Cortex of kidney (tissue), 1 donor: ENCODE results near the gene PACRG.

Experiments used
- DNase-seq: peaks from one replicate; lab custom pipeline; 2025; lab: John Stamatoyannopoulos, UW

The PACRG gene

GRCh38 chr6:162866656-162867055, 138.9 kb downstream of the PACRG start:
- DNase-seq, result no peak

DNA sequence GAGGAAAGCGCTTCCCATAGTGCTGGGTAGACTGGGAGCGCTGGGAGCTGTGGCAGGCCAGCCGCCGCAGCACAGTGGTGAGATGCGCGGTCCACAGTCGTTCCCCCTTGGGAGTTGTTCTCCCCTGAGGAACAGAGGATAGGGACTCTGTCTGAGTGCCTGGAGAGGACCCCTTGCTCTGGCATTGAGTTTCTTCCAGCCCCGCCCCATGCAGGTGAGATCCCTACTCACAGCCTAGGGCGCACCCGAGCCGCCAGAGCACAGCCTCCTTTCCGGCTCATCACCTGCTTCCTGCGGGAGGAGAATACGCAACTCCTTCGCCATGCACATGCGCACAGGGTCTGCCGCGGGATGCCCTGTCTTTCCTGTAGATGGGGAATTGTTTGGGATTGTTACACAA, 140.6 kb downstream of the PACRG start:
- DNase-seq, result no peak

- DNase-seq, result no peak
Observed at GRCh38 chr6:162871966-162872365, 144.2 kb downstream of the PACRG start.

DNA sequence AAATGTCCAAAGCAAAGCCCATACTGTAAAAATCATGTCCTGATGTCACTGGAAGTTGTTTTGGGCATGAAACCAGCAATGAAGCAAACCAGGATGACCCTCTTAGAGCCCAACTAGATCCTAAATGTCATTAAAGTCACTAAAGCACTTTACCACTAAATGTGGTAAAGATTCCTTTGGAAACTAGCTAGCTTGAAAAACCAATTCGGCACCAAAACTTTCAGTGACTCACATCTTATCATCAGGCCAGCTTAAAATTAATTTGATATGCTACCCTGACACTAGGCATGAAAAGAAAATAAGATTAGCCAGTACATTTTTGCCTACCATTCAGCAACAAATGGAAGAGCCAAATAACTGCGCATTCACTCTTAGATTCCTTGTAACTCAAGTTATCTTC, 145.8 kb downstream of the PACRG start:
- no peak for DNase-seq

DNA sequence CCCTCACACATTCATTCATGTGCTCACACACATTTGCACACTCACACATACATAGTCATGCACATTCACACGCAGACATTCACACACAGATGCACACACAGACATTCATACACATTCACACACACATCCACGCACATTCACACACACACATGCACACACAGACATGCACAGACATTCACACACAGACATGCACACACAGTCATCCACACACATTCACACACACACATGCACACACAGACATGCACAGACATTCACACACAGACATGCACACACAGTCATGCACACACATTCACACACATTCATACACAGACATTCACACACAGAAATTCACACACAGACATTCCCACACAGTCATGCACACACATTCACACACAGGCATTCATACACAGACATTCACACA, 147.3 kb downstream of the PACRG start:
- no peak for DNase-seq

DNA sequence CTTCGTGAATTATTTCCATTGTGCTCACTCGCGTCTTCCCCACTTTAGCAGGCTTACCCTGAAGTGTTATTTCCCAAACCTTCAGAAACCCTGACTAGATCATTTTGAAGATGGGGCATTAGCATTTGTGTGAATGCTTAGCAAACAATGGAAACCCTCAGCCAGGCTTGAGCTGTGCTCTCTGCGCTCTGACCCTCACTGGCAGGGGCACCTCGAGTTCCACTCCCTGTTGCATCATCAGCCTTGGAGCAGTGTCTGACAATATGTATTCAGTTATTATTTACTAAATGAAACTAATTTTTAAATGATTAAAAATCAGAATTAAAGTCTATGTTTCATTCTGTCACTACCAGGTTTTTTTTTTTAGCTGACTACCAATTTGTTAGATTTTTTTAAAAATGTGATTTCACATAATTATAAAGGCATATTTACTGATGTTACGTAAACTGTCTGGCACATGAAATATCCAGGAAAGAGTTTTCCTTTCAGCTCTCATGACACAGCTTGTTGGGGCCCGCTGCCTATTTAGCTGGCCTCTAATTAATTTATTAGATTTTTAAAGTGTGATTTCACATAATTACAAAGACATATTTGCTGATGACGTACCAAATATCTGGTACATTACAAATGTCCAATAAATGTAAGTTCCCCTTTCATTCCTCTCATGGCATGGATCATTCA, 155.2 kb downstream of the PACRG start:
- DNase-seq, result no peak

DNA sequence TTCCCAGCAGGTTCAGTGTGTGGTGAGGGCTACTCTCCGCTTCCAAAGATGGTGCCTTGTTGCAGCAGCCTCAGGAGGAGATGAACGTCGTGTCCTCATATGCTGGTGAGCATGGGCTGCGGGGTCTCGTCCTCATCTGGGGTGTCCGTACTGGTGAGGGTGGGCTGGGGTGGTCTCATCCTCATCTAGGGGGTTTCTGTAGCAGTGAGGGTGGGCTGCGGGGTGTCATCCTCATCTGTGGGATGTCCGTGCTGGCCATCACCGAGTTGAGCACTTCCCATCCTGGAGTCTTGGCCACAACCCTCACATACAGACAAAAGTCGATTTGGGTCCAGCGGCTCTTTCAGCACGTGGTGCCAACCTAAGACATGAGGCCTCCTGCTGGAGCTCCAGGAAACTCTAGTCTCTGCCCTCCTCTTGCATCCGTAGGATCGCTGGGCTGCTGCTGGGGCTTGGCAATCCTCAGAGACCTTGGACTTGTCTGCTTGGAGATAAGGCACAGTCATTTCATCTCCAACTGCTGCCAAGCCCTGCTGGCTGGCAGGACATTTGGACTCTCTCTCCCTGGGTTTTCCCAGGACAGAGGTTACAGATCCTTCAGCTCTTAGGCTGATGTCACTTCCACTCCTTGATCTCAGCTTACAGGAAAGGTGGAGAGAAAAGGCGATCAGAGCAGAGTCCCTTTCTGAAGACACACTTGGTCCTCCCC, 160.4 kb downstream of the PACRG start:
- no peak for DNase-seq

- no peak for DNase-seq
Observed at GRCh38 chr6:162889303-162889702, 161.5 kb downstream of the PACRG start.

DNA sequence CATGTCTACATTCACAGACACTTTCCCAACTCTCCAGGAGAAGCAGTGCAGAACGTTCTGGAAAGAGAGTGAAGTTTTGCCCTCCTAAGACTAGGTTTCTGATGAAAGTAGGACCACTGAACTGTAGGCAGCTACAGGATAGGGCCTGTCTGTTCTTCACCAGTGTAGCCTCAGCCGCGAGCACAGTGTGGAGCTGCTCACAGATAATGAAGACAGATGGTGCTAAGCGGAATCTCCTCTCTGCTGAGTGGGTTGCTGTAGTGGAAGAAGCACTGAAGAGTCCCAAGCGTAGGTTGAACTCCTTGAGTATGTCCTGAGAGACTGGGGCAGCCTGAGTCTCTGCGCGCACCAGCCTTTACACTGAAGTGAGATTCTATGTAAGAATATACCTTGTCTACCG, 170.2 kb downstream of the PACRG start:
- no peak for DNase-seq

GRCh38 chr6:162899148-162899547, 171.4 kb downstream of the PACRG start:
- DNase-seq, result no peak

DNA sequence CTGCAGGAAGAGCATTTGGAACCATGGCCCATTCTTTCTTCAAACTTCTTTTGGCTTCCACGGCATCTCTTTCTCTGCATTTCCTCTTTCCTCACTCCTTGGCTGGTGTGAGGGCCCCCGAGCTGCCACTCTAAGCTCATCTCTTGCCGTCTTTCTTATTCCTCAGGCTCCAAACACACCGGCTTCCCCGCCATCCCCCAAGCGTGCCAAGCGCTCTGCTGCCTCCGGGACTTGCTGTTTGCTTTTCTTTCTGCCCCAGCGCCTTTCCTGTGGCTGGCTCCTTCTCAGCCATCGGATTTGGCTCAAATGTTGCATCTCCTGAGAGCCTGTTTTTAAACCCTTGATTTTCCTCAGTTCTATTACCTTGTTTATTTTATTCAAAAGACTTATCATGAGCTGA, 172.7 kb downstream of the PACRG start:
- DNase-seq, result no peak

DNA sequence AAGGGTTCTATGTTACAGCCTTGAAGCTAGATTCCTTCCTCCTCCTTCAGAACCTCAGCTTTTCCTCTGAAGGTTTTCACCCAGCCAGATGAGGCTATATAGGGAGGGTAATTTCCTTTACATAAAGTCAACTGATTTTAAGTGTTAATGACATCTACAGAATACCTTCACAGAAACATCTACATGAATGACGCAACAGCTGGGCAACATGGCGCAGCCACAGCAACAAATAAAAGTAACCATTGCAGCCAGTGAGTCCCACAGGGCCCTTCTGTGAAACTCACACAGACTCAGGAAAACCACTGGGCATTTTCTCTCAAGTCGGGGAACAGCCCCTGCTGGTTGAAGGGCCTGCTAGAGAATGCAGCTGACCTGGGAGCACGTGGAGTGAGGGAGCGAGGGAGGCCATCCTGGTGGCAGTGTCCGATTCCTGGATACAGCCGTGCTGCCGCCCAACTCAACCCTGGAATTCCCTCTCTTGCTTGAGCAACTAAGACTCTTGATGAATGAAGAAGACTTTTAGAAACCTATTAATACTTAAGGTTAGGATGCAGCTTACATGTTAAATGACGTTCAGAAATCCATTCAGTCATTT, 176.4 kb downstream of the PACRG start:
- no peak for DNase-seq

DNA sequence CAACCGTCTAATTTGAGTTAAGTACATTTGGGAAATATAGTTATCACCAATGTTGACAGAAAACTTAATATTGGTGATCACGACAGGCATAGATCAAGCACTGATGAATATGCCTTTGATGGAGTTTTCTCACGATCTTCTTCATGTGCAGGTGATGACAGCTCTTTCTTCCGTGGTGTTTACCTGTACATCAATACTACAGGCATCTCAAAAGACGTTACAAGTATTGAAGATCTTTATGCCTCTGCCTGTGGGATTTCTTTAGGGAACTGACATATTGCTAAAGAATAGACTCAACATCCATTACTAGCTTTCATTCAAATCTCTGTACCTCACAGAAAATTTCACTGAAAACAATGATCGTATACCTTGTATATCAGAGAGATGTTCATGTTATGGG, 178.7 kb downstream of the PACRG start:
- DNase-seq, result no peak

DNA sequence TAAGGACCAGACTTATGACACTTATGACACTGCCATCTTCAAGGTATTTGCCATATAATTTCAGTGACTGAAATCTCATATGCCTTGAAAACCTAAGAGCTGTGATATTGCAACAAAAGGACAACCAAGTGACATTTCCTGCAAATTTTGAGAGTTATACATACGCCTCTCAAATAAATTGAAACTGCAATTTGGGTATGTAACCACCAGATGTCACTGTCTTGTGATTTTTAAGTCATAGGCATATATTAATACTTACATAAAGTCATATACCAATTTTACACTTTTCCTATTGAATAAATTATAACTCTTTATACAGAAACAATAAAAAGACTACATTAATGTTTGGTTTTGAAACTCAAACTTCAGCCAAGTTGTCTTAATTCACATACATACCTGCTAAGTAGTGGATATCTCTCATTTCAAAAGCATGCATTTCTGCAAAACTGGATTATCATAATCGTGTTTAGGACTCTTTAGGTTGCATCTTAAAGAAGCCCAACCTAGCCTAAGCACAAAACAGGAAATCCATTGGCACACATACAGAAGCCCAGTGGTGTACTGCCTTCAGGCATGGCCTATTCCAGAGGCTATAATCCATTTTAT, 180.2 kb downstream of the PACRG start:
- no peak for DNase-seq

- DNase-seq, result no peak
Observed at GRCh38 chr6:162913206-162913605, 185.4 kb downstream of the PACRG start.

- DNase-seq, result no peak
Observed at GRCh38 chr6:162917506-162917905, 189.7 kb downstream of the PACRG start.

DNA sequence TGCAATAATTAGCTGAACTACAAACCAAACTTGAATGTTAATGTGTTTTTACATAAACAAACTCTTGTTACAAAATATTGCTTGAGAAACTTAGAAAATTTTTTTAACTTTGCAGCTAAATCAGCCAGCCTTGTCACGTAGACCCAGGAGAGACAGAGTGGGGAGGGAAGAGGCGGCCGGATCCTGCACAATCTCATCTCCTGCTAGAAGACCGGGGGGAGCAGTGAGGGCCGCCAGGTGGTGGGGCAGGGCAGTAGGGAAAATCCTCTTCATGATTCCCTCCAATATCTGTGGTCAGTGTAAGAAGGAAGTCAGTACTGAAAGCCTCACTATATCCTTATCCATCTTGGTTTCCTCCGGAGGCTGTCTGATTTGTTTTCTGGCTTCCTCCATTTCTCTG, 193.3 kb downstream of the PACRG start:
- no peak for DNase-seq

- no peak for DNase-seq
Observed at GRCh38 chr6:162921510-162922040, 193.8 kb downstream of the PACRG start.

DNA sequence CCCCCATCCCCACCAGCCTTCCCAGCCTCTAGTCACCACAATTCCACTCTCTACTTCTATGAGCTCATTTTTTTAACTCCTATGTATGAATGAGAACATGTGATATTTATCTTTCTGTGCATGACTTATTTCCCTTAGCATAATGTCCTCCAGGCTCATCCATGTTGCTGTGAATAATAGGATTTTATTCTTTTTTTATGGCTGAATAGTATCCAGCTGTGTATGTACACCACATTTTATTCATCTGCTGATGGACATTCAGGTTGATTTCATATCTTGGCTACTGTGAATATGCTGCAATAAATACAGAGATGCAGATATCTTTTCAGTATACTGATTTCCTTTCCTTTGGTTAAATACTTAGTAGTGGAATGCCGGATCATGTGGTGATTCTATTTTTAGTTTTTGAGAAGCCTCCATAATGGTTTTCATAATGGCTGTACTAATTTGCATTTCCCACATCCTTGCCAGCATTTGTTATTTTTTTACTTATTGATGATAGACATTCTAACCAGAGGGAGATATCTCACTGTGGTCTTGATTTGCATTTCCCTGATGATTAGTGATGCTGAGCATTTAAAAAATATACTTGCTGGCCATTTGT, 194.9 kb downstream of the PACRG start:
- DNase-seq, result no peak

- no peak for DNase-seq
Observed at GRCh38 chr6:162934844-162935243, 207.1 kb downstream of the PACRG start.

GRCh38 chr6:162940426-162940825, 212.7 kb downstream of the PACRG start:
- no peak for DNase-seq

- DNase-seq, result no peak
Observed at GRCh38 chr6:162941128-162941527, 213.4 kb downstream of the PACRG start.
